Esophagus muscularis mucosa (tissue), 4 donors: Measurements from ENCODE around the gene DEGS2. TPM values are rescaled to one million over a fixed set of nuclear protein-coding genes. Genes with fewer than 3 reads are reported as not detected.

Source experiments
- DNase-seq: peaks from one replicate; pipeline ENCODE4 v3.0.0-alpha.2; 2017; ENCODE audit errors: extremely low spot score
- H3K27ac ChIP-seq, 4 donors: fragments of 200-600 bp; sonication (generic); replicated peaks in 1 of 4; 1 replicate in 3 of 4; 2 replicates in 1 of 4; pipeline ENCODE4 v1.5.1; 2016 to 2019; ENCODE audit warnings: mild to moderate bottlenecking in 1 of 4
- H3K27me3 ChIP-seq, 4 donors: fragments of 200-600 bp; sonication (generic); one replicate each; pipeline versions ENCODE4 v1.5.1 to v1.6.0; 2016 to 2019
- H3K36me3 ChIP-seq, 4 donors: fragments of 200-600 bp; sonication (generic); one replicate each; pipeline ENCODE4 v1.5.1; 2016 to 2019
- H3K4me1 ChIP-seq, 4 donors: fragments of 200-600 bp; sonication (generic); one replicate each; pipeline ENCODE4 v1.5.1; 2016 to 2019
- H3K4me3 ChIP-seq, 4 donors: fragments of 200-600 bp; sonication (generic); 1 replicate in 2 of 4; 2 replicates in 2 of 4; pipeline ENCODE4 v1.5.1; 2016 to 2019; ENCODE audit warnings: mild to moderate bottlenecking in 4 of 4, moderate library complexity in 1 of 4
- H3K9me3 ChIP-seq, 4 donors: fragments of 200-600 bp; sonication (generic); 1 replicate in 3 of 4; 2 replicates in 1 of 4; pipeline ENCODE4 v1.5.1; 2016 to 2019
- CTCF ChIP-seq, 3 experiments: fragments of 200-600 bp in 2 of 3; fragments of 450-650 bp in 1 of 3; sonication (generic) in 2 of 3; IDR thresholded peaks; one replicate each; pipeline ENCODE4 v1.5.1; 2017 to 2019; ENCODE audit warnings: antibody characterized with exemption in 3 of 3, mild to moderate bottlenecking in 2 of 3, moderate library complexity in 1 of 3
- EP300 ChIP-seq: sonication (generic); formaldehyde crosslinking; IDR thresholded peaks from one replicate; pipeline ENCODE4 v1.6.1; 2017; ENCODE audit warnings: antibody characterized with exemption
- POLR2A ChIP-seq: fragments of 450-650 bp; IDR thresholded peaks from one replicate; pipeline ENCODE4 v1.6.1; 2017; ENCODE audit warnings: antibody characterized with exemption, moderate library complexity, mild to moderate bottlenecking, low read depth
- POLR2AphosphoS5 ChIP-seq, 2 donors: sonication (generic); formaldehyde crosslinking; IDR thresholded peaks; one replicate each; pipeline ENCODE4 v1.6.1; 2017; ENCODE audit warnings: antibody characterized with exemption in 2 of 2
- WGBS: methylation state at CpG from one replicate; pipeline ENCODE4 v1.1.5; 2018; 5-methylcytosine and 5-hydroxymethylcytosine counted together
- intact Hi-C: fragments of 100-400 bp; cut with DNase I; formaldehyde crosslinking; loops from one replicate; pipeline ENCODE4 v1.15.1; 2023
- total RNA-seq, 4 donors: library from RNA; depleted of rRNA; stranded (reverse); fragments of >200 nt; gene quantifications; one replicate each; pipeline versions ENCODE4 v1.1.0 to v1.2.1, GENCODE V29; 2016

Gene DEGS2
- total RNA-seq, 4 donors from 2014 or later: 0.06 to 0.33 (median 0.11) TPM; not detected in 1

GRCh38 chr14:100111931-100112704 is 47.3 kb downstream of the DEGS2 start:
- no peaks in the 10 kb centered on the region for H3K27me3 ChIP-seq
- 86% methylated on average over 11 of the region's 11 CpGs for WGBS
- no peak overlapping the region for H3K4me3 ChIP-seq
- intact Hi-C loops: no loop called here
- no peak overlapping the region for H3K27ac ChIP-seq
- no peak for TF ChIP-seq EP300
- TF ChIP-seq CTCF (IDR thresholded peaks at IDR 0.05): no peak
- TF ChIP-seq POLR2A: no peak
- TF ChIP-seq POLR2AphosphoS5 (IDR thresholded peaks at IDR 0.05): no peak
- H3K36me3 ChIP-seq: peaks cover 0 to 14% (median 4%) of the 10 kb centered on the region in 4 donors
- H3K9me3 ChIP-seq: no peaks in the 10 kb centered on the region
- H3K4me1 ChIP-seq: peaks cover 16 to 21% (median 18%) of the 10 kb centered on the region in 4 donors
- no peak for DNase-seq

GRCh38 chr14:100110816-100111215 is 48.6 kb downstream of the DEGS2 start:
- no peaks in the 10 kb centered on the region for H3K9me3 ChIP-seq
- 50% methylated on average over 2 of the region's 6 CpGs for WGBS
- intact Hi-C loops: no loop called here
- TF ChIP-seq EP300 (no peak), POLR2A (no peak), CTCF (IDR thresholded peaks at IDR 0.05) (no peak), POLR2AphosphoS5 (IDR thresholded peaks at IDR 0.05) (no peak)
- peaks cover 0 to 13% (median 3%) of the 10 kb centered on the region in 4 donors for H3K36me3 ChIP-seq
- no peak for DNase-seq
- no peak overlapping the region for H3K27ac ChIP-seq
- peaks cover 27 to 34% (median 31%) of the 10 kb centered on the region in 4 donors for H3K4me1 ChIP-seq
- H3K4me3 ChIP-seq: no peak overlapping the region
- H3K27me3 ChIP-seq: no peaks in the 10 kb centered on the region

- 95% methylated on average over 8 of the region's 9 CpGs for WGBS
- Histone ChIP-seq H3K36me3 (peaks cover 0 to 11% (median 3%) of the 10 kb centered on the region in 4 donors), H3K4me1 (peaks cover 39 to 46% (median 42%) of the 10 kb centered on the region in 4 donors), H3K4me3 (no peak overlapping the region), H3K27me3 (no peaks in the 10 kb centered on the region), H3K27ac (no peak overlapping the region), H3K9me3 (no peaks in the 10 kb centered on the region)
- TF ChIP-seq POLR2AphosphoS5 (IDR thresholded peaks at IDR 0.05): no peak
- no peak for DNase-seq
- intact Hi-C loops: loop anchor here (2.0 to 5.0 kb wide), 2 partner anchors 83 to 127 kb away; no protein-coding TSS in a partner anchor
These were observed 49.9 kb downstream of the DEGS2 start for GRCh38 chr14:100109594-100109955.

GRCh38 chr14:100108840-100109593 is 50.4 kb downstream of the DEGS2 start:
- Histone ChIP-seq H3K4me3 (no peak overlapping the region), H3K27ac (no peak overlapping the region), H3K36me3 (peaks cover 0 to 7% (median 3%) of the 10 kb centered on the region in 4 donors), H3K27me3 (no peaks in the 10 kb centered on the region), H3K9me3 (no peaks in the 10 kb centered on the region), H3K4me1 (peaks cover 44 to 52% (median 48%) of the 10 kb centered on the region in 4 donors)
- 83% methylated on average over 10 of the region's 10 CpGs for WGBS
- no peak for TF ChIP-seq POLR2AphosphoS5 (IDR thresholded peaks at IDR 0.05)
- no peak for TF ChIP-seq POLR2A
- TF ChIP-seq EP300: no peak
- TF ChIP-seq CTCF (IDR thresholded peaks at IDR 0.05): no peak
- no peak for DNase-seq
- intact Hi-C loops: loop anchor here (2.0 to 5.0 kb wide), 2 partner anchors 83 to 126 kb away; no protein-coding TSS in a partner anchor
